Gastrocnemius medialis (tissue), 4 donors: ENCODE results near the gene CRB2.

Experiments used
- POLR2A ChIP-seq, 2 donors: fragments of 450-650 bp; IDR thresholded peaks; one replicate each; pipeline ENCODE4 v1.6.1; 2017; ENCODE audit warnings: antibody characterized with exemption in 2 of 2, mild to moderate bottlenecking in 2 of 2, moderate library complexity in 2 of 2
- TF ChIP-seq, protein P1 (sequence below), 5 experiments: fragments of 450-650 bp in 3 of 5; fragments of 200-600 bp in 2 of 5; sonication (generic) in 2 of 5; IDR thresholded peaks in 4 of 5; conservative IDR thresholded peaks in 1 of 5; 1 replicate in 4 of 5; 2 replicates in 1 of 5; pipeline ENCODE4 v1.5.1; 2016 to 2019; ENCODE audit warnings: antibody characterized with exemption in 5 of 5, mild to moderate bottlenecking in 3 of 5, moderate library complexity in 3 of 5

DNA sequence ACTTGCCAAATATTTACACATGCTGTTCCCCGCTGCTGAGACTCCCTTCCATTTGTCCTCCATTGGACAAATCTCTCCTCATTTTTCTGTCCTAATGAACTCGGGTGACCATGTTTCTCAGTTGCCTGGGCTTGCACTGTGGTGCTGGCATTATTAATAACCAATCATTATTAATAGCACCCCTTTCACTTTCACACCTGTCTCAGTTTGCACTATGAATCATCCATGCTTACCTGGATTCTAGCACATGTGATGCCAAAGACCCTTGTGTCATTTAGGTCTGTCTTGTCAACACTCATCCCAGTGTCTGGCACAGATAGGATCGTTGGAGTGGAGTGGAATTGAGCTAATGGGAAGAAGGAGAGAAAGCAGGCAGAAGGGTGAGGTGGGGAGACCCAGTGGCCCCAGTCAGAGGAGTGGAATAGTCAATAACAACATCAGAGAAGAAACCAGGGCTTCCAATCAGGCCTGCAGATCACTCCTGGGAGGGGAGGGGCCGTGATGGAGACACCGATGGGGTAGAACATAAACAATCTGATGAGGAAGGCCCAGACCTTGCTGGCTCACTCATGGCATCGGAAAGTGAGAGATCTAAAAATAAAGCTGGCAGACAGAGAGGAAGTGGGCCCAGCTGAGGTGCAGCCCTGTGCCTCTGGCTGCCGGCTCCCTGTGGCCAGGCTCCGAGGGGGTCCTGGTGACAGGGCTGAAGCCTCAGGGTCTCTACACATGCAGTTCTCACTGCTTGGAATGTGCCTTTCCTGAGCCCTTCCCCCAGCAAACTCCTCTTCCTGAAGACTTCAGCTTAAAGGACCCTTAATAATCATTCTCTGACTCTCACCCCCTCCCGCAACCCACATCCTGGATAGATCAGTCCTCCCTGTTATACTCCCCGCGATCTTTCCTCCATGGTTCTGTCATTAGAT, 33.5 kb upstream of the CRB2 start:
- TF ChIP-seq POLR2A (IDR thresholded peaks at IDR 0.05) = no peak
- TF ChIP-seq, protein P1, sequence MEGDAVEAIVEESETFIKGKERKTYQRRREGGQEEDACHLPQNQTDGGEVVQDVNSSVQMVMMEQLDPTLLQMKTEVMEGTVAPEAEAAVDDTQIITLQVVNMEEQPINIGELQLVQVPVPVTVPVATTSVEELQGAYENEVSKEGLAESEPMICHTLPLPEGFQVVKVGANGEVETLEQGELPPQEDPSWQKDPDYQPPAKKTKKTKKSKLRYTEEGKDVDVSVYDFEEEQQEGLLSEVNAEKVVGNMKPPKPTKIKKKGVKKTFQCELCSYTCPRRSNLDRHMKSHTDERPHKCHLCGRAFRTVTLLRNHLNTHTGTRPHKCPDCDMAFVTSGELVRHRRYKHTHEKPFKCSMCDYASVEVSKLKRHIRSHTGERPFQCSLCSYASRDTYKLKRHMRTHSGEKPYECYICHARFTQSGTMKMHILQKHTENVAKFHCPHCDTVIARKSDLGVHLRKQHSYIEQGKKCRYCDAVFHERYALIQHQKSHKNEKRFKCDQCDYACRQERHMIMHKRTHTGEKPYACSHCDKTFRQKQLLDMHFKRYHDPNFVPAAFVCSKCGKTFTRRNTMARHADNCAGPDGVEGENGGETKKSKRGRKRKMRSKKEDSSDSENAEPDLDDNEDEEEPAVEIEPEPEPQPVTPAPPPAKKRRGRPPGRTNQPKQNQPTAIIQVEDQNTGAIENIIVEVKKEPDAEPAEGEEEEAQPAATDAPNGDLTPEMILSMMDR (IDR thresholded peaks at IDR 0.05 in 4 of 5, conservative IDR thresholded peaks at IDR 0.05 in 1 of 5) = no peak
